Colonic mucosa (tissue), 2 donors: Measurements from ENCODE around the gene TTC27. TPM values are rescaled to one million over a fixed set of nuclear protein-coding genes. Genes with fewer than 3 reads are reported as not detected.

Experiments
- microRNA-seq: library from miRNA; unstranded; fragments of <30 nt; microRNA quantifications from one replicate; pipeline ENCODE4, GENCODE V29; 2019
- total RNA-seq, 2 donors: library from RNA; stranded (reverse); fragmentation: NEBNext Ultra II Directional in 1 of 2; extraction: Animal tissue kit (Norgen Biotek cat#: 25700) in 1 of 2; gene quantifications; one replicate each; pipeline ENCODE4 v1.2.1, GENCODE V29; 2021
- donor health status: DM: no; HTN: no; CAD: no.
- donor health status: DM: no; HTN: no; CAD: no.

The TTC27 gene
- total RNA-seq, 2 donors from 2014 or later, result 10.0 to 15.5 TPM

Small RNA genes within 50 kb of the gene (microRNA-seq; reads per million reads assigned to microRNA genes)
- gene MIR4765, result not detected
